GM19193 (cell line): ENCODE data around the gene PRDM16.

ENCODE experiments used
- POLR2A ChIP-seq: IDR thresholded peaks from 4 replicates; pipeline ENCODE4 v1.6.1; 2011; ENCODE audit not compliant: insufficient read depth, insufficient read length; ENCODE audit errors: extremely low read depth

Gene PRDM16

GRCh38 chr1:3122311-3122710 is 53.3 kb downstream of the PRDM16 start:
- TF ChIP-seq POLR2A: no peak

GRCh38 chr1:3124246-3124645 is 55.2 kb downstream of the PRDM16 start:
- no peak for TF ChIP-seq POLR2A

- TF ChIP-seq POLR2A: no peak
These were observed 56.1 kb downstream of the PRDM16 start for GRCh38 chr1:3125078-3125477.

GRCh38 chr1:3125546-3126368 is 56.8 kb downstream of the PRDM16 start:
- TF ChIP-seq POLR2A: no peak

- TF ChIP-seq POLR2A: no peak
These were observed 58.0 kb downstream of the PRDM16 start for GRCh38 chr1:3126756-3127678.

GRCh38 chr1:3127738-3128137 is 58.7 kb downstream of the PRDM16 start:
- TF ChIP-seq POLR2A: no peak

- TF ChIP-seq POLR2A: no peak
These were observed 59.6 kb downstream of the PRDM16 start for GRCh38 chr1:3128431-3129132.

GRCh38 chr1:3129133-3129490 is 60.1 kb downstream of the PRDM16 start:
- TF ChIP-seq POLR2A: no peak

GRCh38 chr1:3130268-3130667 is 61.3 kb downstream of the PRDM16 start:
- no peak for TF ChIP-seq POLR2A

GRCh38 chr1:3132660-3133059 is 63.7 kb downstream of the PRDM16 start:
- no peak for TF ChIP-seq POLR2A

- TF ChIP-seq POLR2A: no peak
These were observed 64.7 kb downstream of the PRDM16 start for GRCh38 chr1:3133686-3134085.

GRCh38 chr1:3134381-3135072 is 65.5 kb downstream of the PRDM16 start:
- TF ChIP-seq POLR2A: no peak

GRCh38 chr1:3135073-3135702 is 66.2 kb downstream of the PRDM16 start:
- no peak for TF ChIP-seq POLR2A
